DOHH2 (cell line): ENCODE results near the gene APBA2.

Source experiments
- EZH2phosphoT487 ChIP-seq: fragments of 200-600 bp; sonication (generic); IDR thresholded peaks from 2 replicates; pipeline ENCODE4 v1.6.1; 2017; ENCODE audit warnings: borderline replicate concordance, mild to moderate bottlenecking, antibody characterized with exemption, low read length, moderate library complexity, mixed read lengths
- TF ChIP-seq, protein P1 (sequence below): fragments of 200-600 bp; sonication (generic); IDR thresholded peaks from one replicate; pipeline ENCODE4 v1.5.1; 2014; ENCODE audit warnings: antibody characterized with exemption, mild to moderate bottlenecking, low read depth, low read length; ENCODE audit not compliant: poor library complexity, severe bottlenecking

DNA sequence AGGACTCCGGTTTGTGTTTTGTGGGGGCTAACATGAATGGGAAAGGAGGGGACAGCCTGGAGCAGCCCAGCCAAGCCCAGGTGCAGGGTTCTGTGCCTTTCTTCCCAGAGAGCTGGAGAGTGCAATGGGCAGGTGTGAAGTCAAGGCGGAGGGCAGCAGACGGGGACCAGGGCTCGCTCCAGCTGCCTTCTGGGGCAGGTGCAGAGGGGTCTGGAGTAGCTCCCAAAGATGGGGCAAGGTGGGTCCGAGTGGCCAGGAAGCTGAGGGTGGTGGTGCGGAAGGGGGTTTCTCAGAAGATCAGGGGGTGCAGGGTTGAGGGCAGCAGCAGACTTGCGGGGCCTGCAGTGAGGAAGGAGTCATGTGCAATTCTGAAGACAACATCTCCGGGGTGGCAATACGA is 225.0 kb downstream of the APBA2 start:
- TF ChIP-seq, protein P1, sequence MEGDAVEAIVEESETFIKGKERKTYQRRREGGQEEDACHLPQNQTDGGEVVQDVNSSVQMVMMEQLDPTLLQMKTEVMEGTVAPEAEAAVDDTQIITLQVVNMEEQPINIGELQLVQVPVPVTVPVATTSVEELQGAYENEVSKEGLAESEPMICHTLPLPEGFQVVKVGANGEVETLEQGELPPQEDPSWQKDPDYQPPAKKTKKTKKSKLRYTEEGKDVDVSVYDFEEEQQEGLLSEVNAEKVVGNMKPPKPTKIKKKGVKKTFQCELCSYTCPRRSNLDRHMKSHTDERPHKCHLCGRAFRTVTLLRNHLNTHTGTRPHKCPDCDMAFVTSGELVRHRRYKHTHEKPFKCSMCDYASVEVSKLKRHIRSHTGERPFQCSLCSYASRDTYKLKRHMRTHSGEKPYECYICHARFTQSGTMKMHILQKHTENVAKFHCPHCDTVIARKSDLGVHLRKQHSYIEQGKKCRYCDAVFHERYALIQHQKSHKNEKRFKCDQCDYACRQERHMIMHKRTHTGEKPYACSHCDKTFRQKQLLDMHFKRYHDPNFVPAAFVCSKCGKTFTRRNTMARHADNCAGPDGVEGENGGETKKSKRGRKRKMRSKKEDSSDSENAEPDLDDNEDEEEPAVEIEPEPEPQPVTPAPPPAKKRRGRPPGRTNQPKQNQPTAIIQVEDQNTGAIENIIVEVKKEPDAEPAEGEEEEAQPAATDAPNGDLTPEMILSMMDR = no peak
- TF ChIP-seq EZH2phosphoT487 = no peak
